Measurements from ENCODE around the gene CENPP.

DNA sequence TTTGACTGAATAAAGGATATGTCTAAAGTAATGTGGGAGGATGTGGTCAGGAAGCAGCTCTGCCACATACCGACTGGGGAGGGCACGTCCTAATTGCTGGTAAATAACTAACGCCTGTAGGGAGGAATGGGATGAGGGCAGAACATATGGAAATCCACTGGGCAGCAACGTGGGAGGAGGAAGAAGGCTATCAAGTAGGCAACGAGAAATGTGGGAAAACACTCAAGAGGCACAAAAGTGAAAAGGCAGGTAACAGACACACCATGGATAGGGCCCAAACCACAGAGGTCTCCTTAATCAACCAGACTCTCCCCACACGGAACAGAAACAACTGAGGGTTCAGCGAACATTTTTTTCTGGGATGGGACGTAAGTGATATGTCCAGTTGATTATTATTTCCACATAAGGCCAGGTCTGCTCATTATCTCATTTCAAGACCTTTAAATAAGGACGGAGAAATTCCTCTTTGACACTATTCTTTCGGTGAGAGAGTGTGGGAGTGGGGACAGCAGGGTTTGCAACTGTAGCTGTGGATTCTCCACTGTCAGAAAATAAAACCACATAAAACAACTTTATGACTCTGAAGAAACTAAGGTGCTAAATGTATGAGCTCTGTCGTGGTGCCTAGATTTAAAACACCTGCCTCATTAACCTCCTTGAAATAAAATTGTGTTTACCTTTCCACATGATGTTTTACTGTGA is 49.3 kb upstream of the CENPP start:
- TF ChIP-seq POLR2AphosphoS5 (IDR thresholded peaks at IDR 0.05) = no peak
- TF ChIP-seq POLR2A (IDR thresholded peaks at IDR 0.05) = no peak
- TF ChIP-seq, protein P1, sequence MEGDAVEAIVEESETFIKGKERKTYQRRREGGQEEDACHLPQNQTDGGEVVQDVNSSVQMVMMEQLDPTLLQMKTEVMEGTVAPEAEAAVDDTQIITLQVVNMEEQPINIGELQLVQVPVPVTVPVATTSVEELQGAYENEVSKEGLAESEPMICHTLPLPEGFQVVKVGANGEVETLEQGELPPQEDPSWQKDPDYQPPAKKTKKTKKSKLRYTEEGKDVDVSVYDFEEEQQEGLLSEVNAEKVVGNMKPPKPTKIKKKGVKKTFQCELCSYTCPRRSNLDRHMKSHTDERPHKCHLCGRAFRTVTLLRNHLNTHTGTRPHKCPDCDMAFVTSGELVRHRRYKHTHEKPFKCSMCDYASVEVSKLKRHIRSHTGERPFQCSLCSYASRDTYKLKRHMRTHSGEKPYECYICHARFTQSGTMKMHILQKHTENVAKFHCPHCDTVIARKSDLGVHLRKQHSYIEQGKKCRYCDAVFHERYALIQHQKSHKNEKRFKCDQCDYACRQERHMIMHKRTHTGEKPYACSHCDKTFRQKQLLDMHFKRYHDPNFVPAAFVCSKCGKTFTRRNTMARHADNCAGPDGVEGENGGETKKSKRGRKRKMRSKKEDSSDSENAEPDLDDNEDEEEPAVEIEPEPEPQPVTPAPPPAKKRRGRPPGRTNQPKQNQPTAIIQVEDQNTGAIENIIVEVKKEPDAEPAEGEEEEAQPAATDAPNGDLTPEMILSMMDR (IDR thresholded peaks at IDR 0.05) = no peak
- TF ChIP-seq EP300 (IDR thresholded peaks at IDR 0.05; ENCODE audit: low read depth) = no peak

Measured in transverse colon (tissue), 4 donors.